Suprapubic skin (tissue), 4 donors: ENCODE measurements around the gene STH. TPM values are rescaled to one million over a fixed set of nuclear protein-coding genes. Genes with fewer than 3 reads are reported as not detected.

Experiments used
- DNase-seq, 2 donors: peaks; one replicate each; pipeline ENCODE4 v3.0.0-alpha.2; 2019; ENCODE audit warnings: low spot score in 2 of 2
- H3K27ac ChIP-seq: fragments of 200-600 bp; sonication (generic); one replicate; pipeline ENCODE4 v1.5.1; 2019
- H3K27me3 ChIP-seq: fragments of 200-600 bp; sonication (generic); one replicate; pipeline ENCODE4 v1.5.1; 2019
- H3K36me3 ChIP-seq: fragments of 200-600 bp; sonication (generic); one replicate; pipeline ENCODE4 v1.5.1; 2019
- H3K4me1 ChIP-seq: fragments of 200-600 bp; sonication (generic); one replicate; pipeline ENCODE4 v1.5.1; 2019
- H3K4me3 ChIP-seq: fragments of 200-600 bp; sonication (generic); one replicate; pipeline ENCODE4 v1.5.1; 2019; ENCODE audit warnings: mild to moderate bottlenecking
- H3K9me3 ChIP-seq: fragments of 200-600 bp; sonication (generic); one replicate; pipeline ENCODE4 v1.5.1; 2019
- EP300 ChIP-seq: sonication (generic); formaldehyde crosslinking; IDR thresholded peaks from one replicate; pipeline ENCODE4 v1.6.1; 2017; ENCODE audit warnings: antibody characterized with exemption
- POLR2A ChIP-seq, 2 donors: fragments of 450-650 bp; IDR thresholded peaks; one replicate each; pipeline ENCODE4 v1.6.1; 2017; ENCODE audit warnings: antibody characterized with exemption in 2 of 2, mild to moderate bottlenecking in 2 of 2, moderate library complexity in 2 of 2
- POLR2AphosphoS5 ChIP-seq, 3 donors: sonication (generic); formaldehyde crosslinking; IDR thresholded peaks; one replicate each; pipeline ENCODE4 v1.6.1; 2017; ENCODE audit warnings: antibody characterized with exemption in 3 of 3
- WGBS: methylation state at CpG from one replicate; pipeline ENCODE4 v1.1.5; 2018; 5-methylcytosine and 5-hydroxymethylcytosine counted together
- total RNA-seq, 4 donors: library from RNA; depleted of rRNA; stranded (reverse); fragments of >200 nt; gene quantifications; one replicate each; pipeline ENCODE4 v1.1.0, GENCODE V29; 2016
- TF ChIP-seq, protein P1 (sequence below), 2 donors: fragments of 200-600 bp in 1 of 2; fragments of 450-650 bp in 1 of 2; sonication (generic) in 1 of 2; IDR thresholded peaks; one replicate each; pipeline ENCODE4 v1.5.1; 2016 to 2019; ENCODE audit warnings: antibody characterized with exemption in 2 of 2, mild to moderate bottlenecking in 1 of 2, moderate library complexity in 1 of 2

The STH gene
- total RNA-seq, 4 donors from 2014 or later: not detected

DNA sequence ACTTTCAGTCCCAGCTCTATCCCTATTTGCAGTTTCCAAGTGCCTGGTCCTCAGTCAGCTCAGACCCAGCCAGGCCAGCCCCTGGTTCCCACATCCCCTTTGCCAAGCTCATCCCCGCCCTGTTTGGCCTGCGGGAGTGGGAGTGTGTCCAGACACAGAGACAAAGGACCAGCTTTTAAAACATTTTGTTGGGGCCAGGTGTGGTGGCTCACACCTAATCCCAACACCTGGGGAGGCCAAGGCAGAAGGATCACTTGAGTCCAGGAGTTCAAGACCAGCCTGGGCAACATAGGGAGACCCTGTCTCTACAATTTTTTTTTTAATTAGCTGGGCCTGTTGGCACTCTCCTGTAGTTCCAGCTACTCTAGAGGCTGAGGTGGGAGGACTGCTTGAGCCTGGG is 1.7 kb downstream of the STH start:
- H3K9me3 ChIP-seq: no peaks in the 10 kb centered on the region

DNA sequence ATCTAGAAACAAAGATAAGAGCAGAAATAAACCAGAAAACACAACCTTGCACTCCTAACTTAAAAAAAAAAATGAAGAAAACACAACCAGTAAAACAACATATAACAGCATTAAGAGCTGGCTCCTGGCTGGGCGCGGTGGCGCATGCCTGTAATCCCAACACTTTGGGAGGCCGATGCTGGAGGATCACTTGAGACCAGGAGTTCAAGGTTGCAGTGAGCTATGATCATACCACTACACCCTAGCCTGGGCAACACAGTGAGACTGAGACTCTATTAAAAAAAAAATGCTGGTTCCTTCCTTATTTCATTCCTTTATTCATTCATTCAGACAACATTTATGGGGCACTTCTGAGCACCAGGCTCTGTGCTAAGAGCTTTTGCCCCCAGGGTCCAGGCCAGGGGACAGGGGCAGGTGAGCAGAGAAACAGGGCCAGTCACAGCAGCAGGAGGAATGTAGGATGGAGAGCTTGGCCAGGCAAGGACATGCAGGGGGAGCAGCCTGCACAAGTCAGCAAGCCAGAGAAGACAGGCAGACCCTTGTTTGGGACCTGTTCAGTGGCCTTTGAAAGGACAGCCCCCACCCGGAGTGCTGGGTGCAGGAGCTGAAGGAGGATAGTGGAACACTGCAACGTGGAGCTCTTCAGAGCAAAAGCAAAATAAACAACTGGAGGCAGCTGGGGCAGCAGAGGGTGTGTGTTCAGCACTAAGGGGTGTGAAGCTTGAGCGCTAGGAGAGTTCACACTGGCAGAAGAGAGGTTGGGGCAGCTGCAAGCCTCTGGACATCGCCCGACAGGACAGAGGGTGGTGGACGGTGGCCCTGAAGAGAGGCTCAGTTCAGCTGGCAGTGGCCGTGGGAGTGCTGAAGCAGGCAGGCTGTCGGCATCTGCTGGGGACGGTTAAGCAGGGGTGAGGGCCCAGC is 2.6 kb downstream of the STH start:
- TF ChIP-seq POLR2AphosphoS5 (IDR thresholded peaks at IDR 0.05): no peak
- no peak for TF ChIP-seq POLR2A (IDR thresholded peaks at IDR 0.05)
- TF ChIP-seq, protein P1, sequence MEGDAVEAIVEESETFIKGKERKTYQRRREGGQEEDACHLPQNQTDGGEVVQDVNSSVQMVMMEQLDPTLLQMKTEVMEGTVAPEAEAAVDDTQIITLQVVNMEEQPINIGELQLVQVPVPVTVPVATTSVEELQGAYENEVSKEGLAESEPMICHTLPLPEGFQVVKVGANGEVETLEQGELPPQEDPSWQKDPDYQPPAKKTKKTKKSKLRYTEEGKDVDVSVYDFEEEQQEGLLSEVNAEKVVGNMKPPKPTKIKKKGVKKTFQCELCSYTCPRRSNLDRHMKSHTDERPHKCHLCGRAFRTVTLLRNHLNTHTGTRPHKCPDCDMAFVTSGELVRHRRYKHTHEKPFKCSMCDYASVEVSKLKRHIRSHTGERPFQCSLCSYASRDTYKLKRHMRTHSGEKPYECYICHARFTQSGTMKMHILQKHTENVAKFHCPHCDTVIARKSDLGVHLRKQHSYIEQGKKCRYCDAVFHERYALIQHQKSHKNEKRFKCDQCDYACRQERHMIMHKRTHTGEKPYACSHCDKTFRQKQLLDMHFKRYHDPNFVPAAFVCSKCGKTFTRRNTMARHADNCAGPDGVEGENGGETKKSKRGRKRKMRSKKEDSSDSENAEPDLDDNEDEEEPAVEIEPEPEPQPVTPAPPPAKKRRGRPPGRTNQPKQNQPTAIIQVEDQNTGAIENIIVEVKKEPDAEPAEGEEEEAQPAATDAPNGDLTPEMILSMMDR (IDR thresholded peaks at IDR 0.05): no peak
- TF ChIP-seq EP300: no peak
- Histone ChIP-seq H3K9me3 (no peaks in the 10 kb centered on the region), H3K36me3 (no peaks in the 10 kb centered on the region), H3K4me1 (peaks cover 9% of the 10 kb centered on the region), H3K4me3 (no peak overlapping the region), H3K27ac (no peak overlapping the region), H3K27me3 (no peaks in the 10 kb centered on the region)
- DNase-seq: no peak
- 85% methylated on average over 13 of the region's 13 CpGs for WGBS

More for the DNA sequence above, 1.7 kb downstream of the STH start:
- WGBS: 28% methylated on average over 2 of the region's 2 CpGs
- no peak overlapping the region for H3K4me3 ChIP-seq
- TF ChIP-seq POLR2AphosphoS5 (IDR thresholded peaks at IDR 0.05): no peak
- TF ChIP-seq, protein P1 (IDR thresholded peaks at IDR 0.05): no peak
- no peak for TF ChIP-seq EP300
- no peak for TF ChIP-seq POLR2A (IDR thresholded peaks at IDR 0.05)
- no peak for DNase-seq
- H3K4me1 ChIP-seq: peaks cover 9% of the 10 kb centered on the region
- no peaks in the 10 kb centered on the region for H3K36me3 ChIP-seq
- H3K27me3 ChIP-seq: no peaks in the 10 kb centered on the region
- no peak overlapping the region for H3K27ac ChIP-seq

DNA sequence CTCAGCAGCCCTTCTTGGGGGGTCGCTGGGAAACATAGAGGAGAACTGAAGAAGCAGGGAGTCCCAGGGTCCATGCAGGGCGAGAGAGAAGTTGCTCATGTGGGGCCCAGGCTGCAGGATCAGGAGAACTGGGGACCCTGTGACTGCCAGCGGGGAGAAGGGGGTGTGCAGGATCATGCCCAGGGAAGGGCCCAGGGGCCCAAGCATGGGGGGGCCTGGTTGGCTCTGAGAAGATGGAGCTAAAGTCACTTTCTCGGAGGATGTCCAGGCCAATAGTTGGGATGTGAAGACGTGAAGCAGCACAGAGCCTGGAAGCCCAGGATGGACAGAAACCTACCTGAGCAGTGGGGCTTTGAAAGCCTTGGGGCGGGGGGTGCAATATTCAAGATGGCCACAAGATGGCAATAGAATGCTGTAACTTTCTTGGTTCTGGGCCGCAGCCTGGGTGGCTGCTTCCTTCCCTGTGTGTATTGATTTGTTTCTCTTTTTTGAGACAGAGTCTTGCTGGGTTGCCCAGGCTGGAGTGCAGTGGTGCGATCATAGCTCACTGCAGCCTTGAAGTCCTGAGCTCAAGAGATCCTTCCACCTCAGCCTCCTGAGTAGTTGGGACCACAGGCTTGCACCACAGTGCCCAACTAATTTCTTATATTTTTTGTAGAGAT is 3.4 kb downstream of the STH start:
- DNase-seq: no peak
- Histone ChIP-seq H3K27ac (no peak overlapping the region), H3K36me3 (no peaks in the 10 kb centered on the region), H3K4me3 (no peak overlapping the region), H3K9me3 (no peaks in the 10 kb centered on the region), H3K27me3 (no peaks in the 10 kb centered on the region), H3K4me1 (peaks cover 9% of the 10 kb centered on the region)
- 29% methylated on average over 8 of the region's 8 CpGs for WGBS
- TF ChIP-seq POLR2A (IDR thresholded peaks at IDR 0.05) (no peak), EP300 (no peak), POLR2AphosphoS5 (IDR thresholded peaks at IDR 0.05) (no peak)
- TF ChIP-seq, protein P1 (IDR thresholded peaks at IDR 0.05): peak; percentile 93 to 97

DNA sequence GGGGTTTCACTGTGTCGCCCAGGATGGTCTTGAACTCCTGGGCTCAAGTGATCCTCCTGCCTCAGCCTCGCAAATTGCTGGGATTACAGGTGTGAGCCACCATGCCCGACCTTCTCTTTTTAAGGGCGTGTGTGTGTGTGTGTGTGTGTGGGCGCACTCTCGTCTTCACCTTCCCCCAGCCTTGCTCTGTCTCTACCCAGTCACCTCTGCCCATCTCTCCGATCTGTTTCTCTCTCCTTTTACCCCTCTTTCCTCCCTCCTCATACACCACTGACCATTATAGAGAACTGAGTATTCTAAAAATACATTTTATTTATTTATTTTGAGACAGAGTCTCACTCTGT is 3.9 kb downstream of the STH start:
- 82% methylated on average over 7 of the region's 7 CpGs for WGBS
- no peak overlapping the region for H3K27ac ChIP-seq
- H3K27me3 ChIP-seq: no peaks in the 10 kb centered on the region
- peaks cover 9% of the 10 kb centered on the region for H3K4me1 ChIP-seq
- DNase-seq: no peak
- H3K9me3 ChIP-seq: no peaks in the 10 kb centered on the region
- H3K4me3 ChIP-seq: no peak overlapping the region
- no peaks in the 10 kb centered on the region for H3K36me3 ChIP-seq
- no peak for TF ChIP-seq POLR2AphosphoS5 (IDR thresholded peaks at IDR 0.05)
- no peak for TF ChIP-seq POLR2A (IDR thresholded peaks at IDR 0.05)
- TF ChIP-seq EP300: no peak
- TF ChIP-seq, protein P1 (IDR thresholded peaks at IDR 0.05): no peak
